HG02852 (cell line): ENCODE measurements around the gene ACSL4.
"Not testable (repeated sequence)": the region's sequence is repeated elsewhere in the genome, so short reads cannot be mapped to it uniquely, and the experiment has no call there.

Source experiments
- ATAC-seq: cut with Tn5 transposase; IDR thresholded peaks from one replicate; pipeline ENCODE4 v1.9.1; 2021; ENCODE audit warnings: mild to moderate bottlenecking, moderate library complexity; ENCODE audit not compliant: unreplicated experiment

The ACSL4 gene

DNA sequence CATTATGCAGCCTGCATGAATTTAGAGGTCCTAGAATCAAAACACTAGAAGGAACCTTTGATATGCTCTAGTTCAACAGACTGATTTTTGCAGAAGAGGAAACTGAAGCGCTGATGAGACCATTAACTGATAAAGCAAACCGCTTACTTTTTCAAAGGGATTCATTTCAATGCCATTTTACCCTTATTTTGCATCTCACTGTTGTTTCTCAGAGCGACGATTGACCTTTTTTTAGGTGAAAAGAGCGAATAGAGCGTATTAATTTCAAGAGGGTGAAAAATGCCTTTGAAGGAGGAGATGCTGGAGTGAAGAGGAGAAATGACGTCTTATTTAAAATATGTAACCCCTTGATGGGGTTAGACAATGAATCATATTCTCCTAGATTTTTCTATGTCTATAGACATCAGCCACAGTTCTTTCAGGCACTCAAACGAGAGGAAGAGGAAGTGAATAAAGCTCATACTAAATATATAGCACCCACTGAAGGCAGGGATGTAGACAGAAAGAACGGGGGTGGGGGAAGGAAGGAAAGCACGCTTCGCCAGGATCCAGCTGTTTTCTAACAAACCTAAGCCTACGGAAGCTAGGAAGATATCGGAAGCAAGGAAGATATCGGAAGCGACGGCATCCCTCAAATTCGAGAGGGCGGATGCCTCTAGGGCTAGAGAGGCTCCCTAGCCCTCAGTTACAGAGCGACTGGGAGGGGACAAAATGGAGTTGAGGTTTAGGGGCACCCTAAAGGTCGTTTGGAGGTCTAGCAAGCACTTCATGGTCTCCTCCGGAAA, 848 bp downstream of the ACSL4 start:
- peak; percentile 32 for ATAC-seq

GRCh38 chrX:109728173-109728535, 4.9 kb downstream of the ACSL4 start:
- no peak for ATAC-seq

- ATAC-seq: not testable (repeated sequence)
Measured at GRCh38 chrX:109724971-109725370, 8.1 kb downstream of the ACSL4 start.

GRCh38 chrX:109720947-109721346, 12.1 kb downstream of the ACSL4 start:
- ATAC-seq: no peak

DNA sequence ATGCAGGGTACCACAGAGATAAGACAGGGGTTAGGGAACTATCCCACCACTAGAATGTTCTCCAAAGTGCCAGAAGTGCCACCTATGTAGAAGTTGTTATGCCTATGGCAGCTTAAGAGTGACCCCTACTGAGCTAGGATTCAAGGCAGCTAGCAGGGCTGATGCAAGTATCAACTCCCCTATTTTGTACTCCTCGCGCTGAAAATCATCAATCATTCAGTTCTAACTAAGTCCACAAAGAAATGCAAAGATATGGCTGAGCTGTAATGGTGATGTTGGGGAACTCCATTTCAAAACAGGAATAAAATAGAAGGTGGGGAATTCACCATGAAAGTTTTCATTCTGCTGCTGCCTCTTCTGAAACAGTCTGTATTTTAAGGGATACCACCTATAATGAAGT, 13.8 kb downstream of the ACSL4 start:
- peak; percentile 50 for ATAC-seq

- ATAC-seq: no peak
Measured at GRCh38 chrX:109716431-109717028, 16.5 kb downstream of the ACSL4 start.

DNA sequence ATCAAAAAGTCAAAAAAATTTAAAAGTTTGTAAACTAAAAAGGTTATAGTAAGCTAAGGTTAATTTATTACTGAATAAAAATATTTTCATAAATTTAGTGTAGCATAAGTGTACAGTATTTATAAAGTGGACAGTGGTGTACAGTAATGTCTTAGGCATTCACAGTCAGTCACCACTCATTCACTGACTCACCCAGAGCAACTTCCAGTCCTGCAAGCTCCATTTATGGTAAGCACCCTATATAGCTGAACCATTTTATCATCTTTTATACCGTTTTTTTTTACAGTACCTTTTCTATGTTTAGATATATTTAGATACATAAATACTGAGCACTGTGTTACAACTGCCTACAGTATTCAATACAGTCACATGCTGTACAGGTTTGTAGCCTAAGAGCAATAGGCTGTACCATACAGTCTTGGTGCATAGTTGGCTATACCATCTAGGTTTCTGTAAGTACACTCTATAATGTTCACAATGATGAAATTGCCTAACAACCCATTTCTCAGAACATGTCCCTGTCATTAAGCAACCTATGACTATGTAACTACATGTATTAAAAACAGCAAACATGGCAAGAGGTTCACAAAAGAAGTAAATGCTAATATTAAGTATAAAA, 18.6 kb downstream of the ACSL4 start:
- ATAC-seq: no peak

DNA sequence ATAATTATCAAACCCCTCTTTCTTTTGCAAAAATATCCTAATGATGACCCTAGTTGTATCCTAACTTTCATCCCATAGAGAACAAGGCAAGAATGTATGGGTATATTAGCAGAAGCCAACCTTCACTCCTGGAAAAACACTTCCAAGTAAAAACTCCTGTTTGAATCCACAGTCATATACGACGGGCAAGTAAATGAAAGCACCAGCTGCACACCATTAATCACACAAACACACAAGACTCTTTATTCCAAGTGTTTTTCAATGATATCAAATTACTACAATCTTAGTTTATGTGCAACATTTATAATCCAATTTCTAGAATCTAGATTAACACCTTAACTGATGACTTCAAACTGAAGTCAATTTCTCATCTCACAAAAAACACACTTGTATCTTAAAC, 22.9 kb downstream of the ACSL4 start:
- ATAC-seq: no peak

DNA sequence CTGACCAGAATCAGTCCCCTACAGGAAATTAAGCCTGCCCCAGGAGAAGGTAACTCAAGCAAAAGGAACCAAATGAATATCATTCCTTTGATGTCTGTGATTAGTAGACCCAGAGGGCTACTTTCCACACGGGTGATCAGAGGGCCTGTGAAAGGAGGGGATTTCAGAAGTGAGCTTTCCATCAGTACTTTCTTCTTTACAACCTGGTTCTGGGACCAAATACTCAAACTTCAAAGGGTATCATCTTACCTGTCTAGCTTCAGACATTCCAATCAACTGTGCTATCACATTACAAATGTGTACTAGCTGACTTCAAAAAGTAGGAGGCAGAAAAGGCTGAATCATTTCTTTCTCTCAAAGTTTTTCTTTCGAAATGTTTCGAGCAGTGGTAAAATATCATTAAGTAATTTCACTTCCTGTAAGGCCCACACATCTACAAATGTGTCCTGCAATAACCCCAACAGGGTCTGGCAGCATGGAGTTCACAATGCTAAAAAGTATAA, 23.9 kb downstream of the ACSL4 start:
- peak; percentile 67 for ATAC-seq

- no peak for ATAC-seq
Measured at GRCh38 chrX:109707720-109708119, 25.3 kb downstream of the ACSL4 start.

DNA sequence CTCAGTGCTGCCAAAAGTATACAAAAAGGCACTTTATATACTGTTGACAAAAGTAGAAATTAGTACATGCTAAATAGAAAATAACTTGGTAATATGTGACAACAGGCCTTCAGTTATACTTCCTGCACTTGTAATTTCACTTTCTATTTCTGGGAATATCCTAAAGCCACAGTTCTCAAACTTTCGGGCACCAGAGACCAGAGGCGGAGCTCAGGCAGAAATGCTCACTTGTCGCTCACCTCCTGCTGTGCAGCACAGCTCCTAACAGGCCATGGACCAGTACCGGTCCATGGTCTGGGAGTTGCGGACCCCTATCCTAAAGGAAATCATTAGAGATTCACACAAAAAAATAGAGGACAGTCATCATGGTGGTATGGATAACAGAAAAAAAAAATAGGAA, 25.7 kb downstream of the ACSL4 start:
- no peak for ATAC-seq

DNA sequence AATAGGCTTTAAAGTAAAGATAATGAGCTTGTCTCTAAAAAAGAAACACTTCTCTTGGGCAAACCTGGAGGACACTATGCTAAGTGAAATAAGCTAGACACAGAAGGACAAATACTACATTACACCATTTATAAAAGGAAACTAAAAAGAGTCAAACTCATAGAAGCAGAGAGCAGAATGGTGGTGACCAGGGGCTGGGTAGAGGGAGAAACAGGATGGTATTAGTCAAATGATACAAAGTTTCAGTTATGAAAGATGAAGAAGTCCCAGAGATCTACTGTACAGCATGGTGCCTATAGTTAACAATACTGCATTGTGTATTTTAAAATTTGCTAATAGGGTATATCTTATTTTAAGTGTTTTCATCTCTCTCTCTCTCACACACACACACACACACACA, 28.5 kb downstream of the ACSL4 start:
- ATAC-seq: peak; percentile 57

GRCh38 chrX:109697855-109698254, 35.2 kb downstream of the ACSL4 start:
- no peak for ATAC-seq

DNA sequence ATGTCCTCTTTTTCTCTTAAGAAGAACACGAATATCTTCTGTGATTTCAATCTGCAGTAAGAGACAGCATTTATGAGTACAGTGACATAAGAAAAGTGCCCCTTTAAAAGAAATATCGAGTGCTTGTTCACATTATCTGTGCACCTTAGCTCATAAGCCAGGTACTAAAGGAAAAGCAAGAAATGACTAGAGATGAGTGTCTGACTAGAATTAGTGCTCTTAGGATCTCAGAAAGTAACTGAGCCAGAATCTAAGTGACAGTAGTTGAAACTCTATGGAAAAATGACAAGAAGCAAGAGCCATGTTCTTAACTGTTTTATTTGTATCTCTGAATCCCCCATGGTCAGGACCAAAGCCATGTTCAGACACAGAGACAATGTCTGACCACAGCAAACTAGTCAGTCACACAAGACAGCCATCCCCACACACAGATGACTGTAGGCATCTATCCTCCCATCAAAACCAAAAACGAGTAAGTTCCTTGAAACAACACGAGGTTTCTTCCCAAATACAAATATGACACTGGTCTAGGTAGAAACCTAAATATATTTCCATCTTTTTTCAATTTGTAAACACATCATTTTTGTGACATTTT, 36.8 kb downstream of the ACSL4 start:
- no peak for ATAC-seq

- ATAC-seq: no peak
Measured at GRCh38 chrX:109695637-109696036, 37.4 kb downstream of the ACSL4 start.

DNA sequence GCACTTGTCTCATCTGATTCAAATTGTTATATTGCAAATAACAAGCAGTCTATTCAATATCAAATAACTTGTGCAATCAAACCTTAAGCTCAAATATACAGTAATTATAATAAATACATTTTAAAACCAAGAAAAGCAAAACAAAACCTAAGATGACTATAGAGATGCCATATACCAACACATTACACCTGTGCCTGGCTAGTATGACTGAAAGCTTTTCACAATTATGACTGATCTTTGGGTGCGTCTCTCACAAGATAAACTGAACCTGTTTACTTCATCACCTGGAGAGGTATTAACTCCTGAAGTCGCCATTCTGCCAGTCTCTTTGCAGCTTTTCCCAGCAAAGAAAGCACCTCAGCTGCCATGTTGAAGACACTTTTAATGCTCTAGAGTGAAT, 41.3 kb downstream of the ACSL4 start:
- ATAC-seq: no peak

- no peak for ATAC-seq
Measured at GRCh38 chrX:109691277-109691676, 41.8 kb downstream of the ACSL4 start.

- no peak for ATAC-seq
Measured at GRCh38 chrX:109687903-109688302, 45.2 kb downstream of the ACSL4 start.

- ATAC-seq: peak; percentile 64
Measured at GRCh38 chrX:109685656-109686078, 47.4 kb downstream of the ACSL4 start.

DNA sequence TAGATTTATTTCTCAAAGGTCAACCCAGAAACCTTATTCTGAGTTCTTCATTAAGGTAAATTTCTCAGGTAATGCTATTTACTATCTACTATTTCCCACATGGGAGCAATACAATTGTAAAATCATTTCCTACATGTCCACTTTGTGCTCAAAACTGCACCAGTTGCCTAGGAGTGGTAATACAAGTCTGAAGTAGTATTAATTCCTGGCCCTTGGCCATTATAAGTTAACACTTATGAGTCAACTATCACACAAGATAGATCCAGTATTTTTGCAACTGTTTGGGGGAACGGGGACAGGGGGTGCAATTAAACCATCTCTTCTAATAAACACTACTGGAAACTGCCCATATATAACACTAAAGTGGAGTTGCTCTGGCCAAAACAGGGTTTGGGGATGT, 48.9 kb downstream of the ACSL4 start:
- no peak for ATAC-seq

DNA sequence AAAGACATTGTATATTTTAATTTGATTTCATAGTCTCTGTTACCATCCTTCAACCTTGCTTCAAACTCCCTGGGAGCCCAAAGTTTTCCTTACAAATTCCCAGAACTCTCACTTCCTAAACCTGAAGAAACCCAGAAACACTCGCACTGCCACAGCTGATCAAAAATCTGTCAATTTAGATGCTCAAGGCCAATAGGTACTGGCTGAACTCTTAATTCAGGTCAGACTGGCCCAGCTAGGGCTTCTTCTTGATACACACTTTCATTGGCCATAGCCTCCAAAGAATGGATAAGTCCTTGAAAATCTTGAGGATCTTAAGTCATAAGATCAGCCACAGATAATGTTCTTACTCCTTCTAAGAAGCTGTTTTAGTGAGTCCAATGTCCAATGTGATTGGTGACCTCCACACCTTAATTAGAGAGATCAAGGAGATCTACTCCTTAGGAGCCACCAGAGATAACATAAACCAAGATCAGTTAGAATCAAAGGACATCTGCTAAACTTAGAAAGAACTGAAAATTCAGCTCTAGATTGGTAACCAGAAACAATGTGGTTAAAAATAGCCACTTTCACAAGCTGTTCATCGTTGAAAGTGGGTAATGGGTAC, 51.5 kb downstream of the ACSL4 start:
- ATAC-seq: no peak
